Measurements from ENCODE around the gene LYPD4. TPM values are rescaled to one million over a fixed set of nuclear protein-coding genes. Genes with fewer than 3 reads are reported as not detected.

Gene LYPD4
- total and polyA plus RNA-seq, 8 donors, result not detected

DNA sequence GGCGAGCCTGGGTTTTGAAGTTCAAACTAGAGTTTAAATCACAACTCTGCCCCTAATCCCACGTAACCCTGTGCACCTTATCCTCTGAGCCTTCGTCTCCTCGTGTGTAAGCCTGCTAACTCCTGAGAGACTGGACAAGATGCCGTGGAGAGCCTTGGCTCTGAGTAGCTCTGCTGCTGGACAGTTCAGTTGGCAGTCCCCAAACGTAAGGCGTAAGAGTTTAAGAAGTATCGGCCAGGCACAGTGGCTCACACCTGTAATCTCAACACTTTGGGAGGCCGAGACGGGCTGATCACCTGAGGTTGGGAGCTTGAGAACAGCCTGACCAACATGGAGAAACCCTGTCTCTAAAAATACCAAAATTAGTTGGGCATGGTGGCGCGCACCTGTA lies 27.9 kb upstream of the LYPD4 start:
- TF ChIP-seq, protein P1, sequence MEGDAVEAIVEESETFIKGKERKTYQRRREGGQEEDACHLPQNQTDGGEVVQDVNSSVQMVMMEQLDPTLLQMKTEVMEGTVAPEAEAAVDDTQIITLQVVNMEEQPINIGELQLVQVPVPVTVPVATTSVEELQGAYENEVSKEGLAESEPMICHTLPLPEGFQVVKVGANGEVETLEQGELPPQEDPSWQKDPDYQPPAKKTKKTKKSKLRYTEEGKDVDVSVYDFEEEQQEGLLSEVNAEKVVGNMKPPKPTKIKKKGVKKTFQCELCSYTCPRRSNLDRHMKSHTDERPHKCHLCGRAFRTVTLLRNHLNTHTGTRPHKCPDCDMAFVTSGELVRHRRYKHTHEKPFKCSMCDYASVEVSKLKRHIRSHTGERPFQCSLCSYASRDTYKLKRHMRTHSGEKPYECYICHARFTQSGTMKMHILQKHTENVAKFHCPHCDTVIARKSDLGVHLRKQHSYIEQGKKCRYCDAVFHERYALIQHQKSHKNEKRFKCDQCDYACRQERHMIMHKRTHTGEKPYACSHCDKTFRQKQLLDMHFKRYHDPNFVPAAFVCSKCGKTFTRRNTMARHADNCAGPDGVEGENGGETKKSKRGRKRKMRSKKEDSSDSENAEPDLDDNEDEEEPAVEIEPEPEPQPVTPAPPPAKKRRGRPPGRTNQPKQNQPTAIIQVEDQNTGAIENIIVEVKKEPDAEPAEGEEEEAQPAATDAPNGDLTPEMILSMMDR (IDR thresholded peaks at IDR 0.05), result no peak
- DNase-seq (no peak), ATAC-seq (no peak)
- no peaks in the 10 kb centered on the region for H3K9me3 ChIP-seq
- H3K27me3 ChIP-seq, result no peaks in the 10 kb centered on the region
- intact Hi-C loops (cut with DNase I), result loop anchor here in 1 of 2 donors (5.0 kb wide), 1 partner anchor 65 kb away; no protein-coding TSS in a partner anchor
- H3K4me1 ChIP-seq, result peaks cover 25 to 87% of the 10 kb centered on the region in 2 donors
- peaks cover 3 to 58% of the 10 kb centered on the region in 2 donors for H3K36me3 ChIP-seq
- peak overlapping the region in 1 of 2 donors; percentile 74 for H3K27ac ChIP-seq
- no peak overlapping the region for H3K4me3 ChIP-seq

DNA sequence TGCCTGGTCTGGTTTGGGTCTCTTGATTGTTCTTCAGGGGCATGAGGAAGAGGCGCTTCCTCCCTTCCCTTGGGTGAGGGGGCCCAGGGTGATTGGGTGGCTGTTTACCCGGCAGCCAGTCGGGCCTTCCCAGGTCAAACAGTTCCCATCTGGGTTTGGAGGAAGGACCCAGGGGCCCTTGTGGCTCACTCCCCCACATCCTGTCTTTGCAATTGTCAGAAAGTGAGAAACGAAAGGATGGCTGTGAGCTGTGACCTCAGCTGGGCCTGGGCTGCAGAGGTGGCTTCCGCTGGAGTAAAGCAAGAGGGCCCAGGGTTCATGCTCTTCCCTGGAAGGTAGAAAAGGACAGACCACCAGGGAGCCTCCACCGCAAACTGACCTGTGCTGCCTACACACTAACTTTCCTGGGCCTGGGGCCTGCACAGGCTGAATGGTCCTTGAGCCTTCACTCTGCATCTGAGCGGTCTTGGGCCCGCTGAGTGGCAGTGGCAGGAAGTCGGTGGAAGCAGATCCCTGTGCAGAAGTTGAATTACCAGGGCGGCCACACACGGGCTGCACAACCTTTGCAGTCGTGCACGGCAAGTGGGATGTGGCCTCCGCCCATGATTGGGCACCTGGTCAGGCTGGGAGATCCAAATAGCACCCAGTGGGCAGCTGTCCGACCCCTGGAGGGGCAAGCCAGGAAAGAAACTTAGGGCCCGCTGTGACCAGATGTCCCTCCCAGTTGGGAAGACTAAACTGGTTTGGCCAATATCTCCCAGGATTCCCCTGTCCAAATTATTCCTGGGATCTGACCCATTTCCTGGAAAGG lies 27.3 kb upstream of the LYPD4 start:
- intact Hi-C loops (cut with DNase I), result loop anchor here in 1 of 2 donors (5.0 kb wide), 1 partner anchor 66 kb away; no protein-coding TSS in a partner anchor
- Histone ChIP-seq H3K27ac (peak overlapping the region in 1 of 2 donors; percentile 74), H3K36me3 (peaks cover 3 to 64% of the 10 kb centered on the region in 2 donors), H3K27me3 (no peaks in the 10 kb centered on the region), H3K9me3 (no peaks in the 10 kb centered on the region), H3K4me1 (peaks cover 25 to 87% of the 10 kb centered on the region in 2 donors), H3K4me3 (no peak overlapping the region)
- TF ChIP-seq, protein P1 (IDR thresholded peaks at IDR 0.05), result no peak
- ATAC-seq, result no peak
- DNase-seq, result no peak

DNA sequence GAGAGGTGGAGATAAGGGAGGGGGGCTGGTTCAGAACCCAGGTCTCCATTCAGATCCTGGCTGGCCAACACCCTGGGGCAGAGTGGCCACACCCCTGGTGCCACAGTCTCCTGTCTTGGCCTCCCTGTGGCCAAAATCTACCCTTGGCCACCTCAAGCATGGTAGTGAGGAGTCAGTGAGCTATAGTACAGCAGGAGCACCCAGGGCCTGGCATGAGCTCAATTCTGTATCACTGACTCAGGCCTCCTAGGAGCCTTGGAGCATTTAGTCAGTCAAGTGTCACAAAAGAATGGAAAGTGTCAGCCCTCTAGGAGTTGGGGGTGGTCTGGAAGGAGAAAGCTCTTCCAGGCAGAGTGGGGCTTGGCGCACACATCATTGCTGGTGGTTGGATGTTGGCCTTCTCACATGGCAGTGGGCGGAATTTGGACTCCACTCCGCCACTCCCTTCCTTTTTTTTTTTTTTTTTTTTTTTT lies 26.0 kb upstream of the LYPD4 start:
- H3K27ac ChIP-seq, result no peak overlapping the region
- H3K9me3 ChIP-seq, result no peaks in the 10 kb centered on the region
- no peak overlapping the region for H3K4me3 ChIP-seq
- H3K27me3 ChIP-seq, result no peaks in the 10 kb centered on the region
- intact Hi-C loops (cut with DNase I), result loop anchor here in 1 of 2 donors (5.0 kb wide), 1 partner anchor 67 kb away; no protein-coding TSS in a partner anchor
- ATAC-seq (peak; percentile 4), DNase-seq (no peak)
- H3K36me3 ChIP-seq, result peaks cover 3 to 77% of the 10 kb centered on the region in 2 donors
- TF ChIP-seq, protein P1 (IDR thresholded peaks at IDR 0.05), result no peak
- H3K4me1 ChIP-seq, result peaks cover 25 to 90% of the 10 kb centered on the region in 2 donors

DNA sequence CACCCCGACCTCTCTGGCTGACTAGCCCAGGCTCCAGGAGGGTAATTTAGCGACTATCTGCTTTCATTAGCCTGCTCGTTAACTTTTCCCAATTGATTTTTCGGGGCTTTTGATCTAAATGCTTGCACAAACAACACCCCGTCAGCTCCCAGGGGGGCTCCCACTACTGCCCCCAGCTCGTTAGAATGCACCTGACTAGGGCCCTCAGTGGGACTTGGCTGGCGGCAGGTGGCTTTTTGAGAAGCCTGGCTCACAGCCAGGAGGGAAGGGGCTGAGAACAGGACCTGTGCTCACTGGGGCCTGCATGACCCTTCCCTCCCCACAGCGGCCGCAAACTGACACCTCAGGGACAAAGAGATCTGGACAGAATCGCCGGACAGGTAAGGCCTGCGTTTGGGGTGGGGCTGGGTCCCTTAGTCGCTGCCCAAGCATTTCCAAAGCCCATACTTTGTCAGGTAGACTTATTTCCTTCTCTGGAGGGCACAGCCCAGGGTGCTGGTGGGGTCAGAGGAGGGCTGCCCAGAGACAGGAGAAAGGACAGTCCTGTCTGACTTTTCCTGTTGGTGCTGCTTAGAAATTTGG lies 25.0 kb upstream of the LYPD4 start:
- Histone ChIP-seq H3K27ac (peak overlapping the region in 1 of 2 donors; percentile 13), H3K4me3 (no peak overlapping the region), H3K27me3 (no peaks in the 10 kb centered on the region), H3K4me1 (peaks cover 25 to 98% of the 10 kb centered on the region in 2 donors), H3K36me3 (peaks cover 3 to 87% of the 10 kb centered on the region in 2 donors), H3K9me3 (no peaks in the 10 kb centered on the region)
- intact Hi-C loops (cut with DNase I), result loop anchor here in 1 of 2 donors (10.0 kb wide), 1 partner anchor 65 kb away; no protein-coding TSS in a partner anchor
- TF ChIP-seq, protein P1 (IDR thresholded peaks at IDR 0.05), result no peak
- no peak for ATAC-seq
- no peak for DNase-seq

DNA sequence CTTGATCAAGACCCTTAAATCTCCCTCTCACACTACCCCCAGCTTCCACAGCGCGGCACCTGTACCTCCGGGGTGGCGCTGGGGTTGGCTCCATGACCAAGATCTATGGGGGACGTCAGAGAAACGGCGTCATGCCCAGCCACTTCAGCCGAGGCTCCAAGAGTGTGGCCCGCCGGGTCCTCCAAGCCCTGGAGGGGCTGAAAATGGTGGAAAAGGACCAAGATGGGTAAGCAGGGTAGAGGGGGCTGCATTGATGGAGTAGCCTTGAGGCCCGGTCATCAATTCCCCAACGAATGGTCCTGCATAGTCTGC lies 24.5 kb upstream of the LYPD4 start:
- Histone ChIP-seq H3K27me3 (no peaks in the 10 kb centered on the region), H3K27ac (peak overlapping the region in 1 of 2 donors; percentile 13), H3K4me3 (no peak overlapping the region), H3K36me3 (peaks cover 3 to 92% of the 10 kb centered on the region in 2 donors), H3K4me1 (peaks cover 25 to 98% of the 10 kb centered on the region in 2 donors), H3K9me3 (no peaks in the 10 kb centered on the region)
- ATAC-seq (no peak), DNase-seq (no peak)
- intact Hi-C loops (cut with DNase I), result loop anchor here in 1 of 2 donors (10.0 kb wide), 1 partner anchor 66 kb away; no protein-coding TSS in a partner anchor
- TF ChIP-seq, protein P1 (IDR thresholded peaks at IDR 0.05), result no peak
